Measurements from ENCODE around the gene FNDC3B. TPM values are rescaled to one million over a fixed set of nuclear protein-coding genes. Genes with fewer than 3 reads are reported as not detected.
A peak's percentile ranks its signal among the peaks of the same experiment; 100 is the strongest.

Gene FNDC3B
- total RNA-seq, 4 donors from 2014 or later, result 59.8 to 72.6 (median 65.6) TPM

GRCh38 chr3:172150913-172151650 is 111.7 kb downstream of the FNDC3B start:
- DNase-seq (ENCODE audit: extremely low spot score), result no peak
- H3K9me3 ChIP-seq, result no peaks in the 10 kb centered on the region
- peaks cover 51 to 60% (median 51%) of the 10 kb centered on the region in 4 donors for H3K4me1 ChIP-seq
- H3K4me3 ChIP-seq, result no peak overlapping the region
- intact Hi-C loops (cut with DNase I), result no loop called here
- TF ChIP-seq POLR2A (IDR thresholded peaks at IDR 0.05; ENCODE audit: low read depth) (no peak), POLR2AphosphoS5 (IDR thresholded peaks at IDR 0.05) (no peak), EP300 (IDR thresholded peaks at IDR 0.05) (no peak)
- TF ChIP-seq, protein P1, sequence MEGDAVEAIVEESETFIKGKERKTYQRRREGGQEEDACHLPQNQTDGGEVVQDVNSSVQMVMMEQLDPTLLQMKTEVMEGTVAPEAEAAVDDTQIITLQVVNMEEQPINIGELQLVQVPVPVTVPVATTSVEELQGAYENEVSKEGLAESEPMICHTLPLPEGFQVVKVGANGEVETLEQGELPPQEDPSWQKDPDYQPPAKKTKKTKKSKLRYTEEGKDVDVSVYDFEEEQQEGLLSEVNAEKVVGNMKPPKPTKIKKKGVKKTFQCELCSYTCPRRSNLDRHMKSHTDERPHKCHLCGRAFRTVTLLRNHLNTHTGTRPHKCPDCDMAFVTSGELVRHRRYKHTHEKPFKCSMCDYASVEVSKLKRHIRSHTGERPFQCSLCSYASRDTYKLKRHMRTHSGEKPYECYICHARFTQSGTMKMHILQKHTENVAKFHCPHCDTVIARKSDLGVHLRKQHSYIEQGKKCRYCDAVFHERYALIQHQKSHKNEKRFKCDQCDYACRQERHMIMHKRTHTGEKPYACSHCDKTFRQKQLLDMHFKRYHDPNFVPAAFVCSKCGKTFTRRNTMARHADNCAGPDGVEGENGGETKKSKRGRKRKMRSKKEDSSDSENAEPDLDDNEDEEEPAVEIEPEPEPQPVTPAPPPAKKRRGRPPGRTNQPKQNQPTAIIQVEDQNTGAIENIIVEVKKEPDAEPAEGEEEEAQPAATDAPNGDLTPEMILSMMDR (IDR thresholded peaks at IDR 0.05), result no peak
- 84% methylated on average over 5 of the region's 5 CpGs for WGBS
- H3K27ac ChIP-seq (replicated peaks in 1 of 4), result no peak overlapping the region
- H3K27me3 ChIP-seq, result no peaks in the 10 kb centered on the region
- no peaks in the 10 kb centered on the region for H3K36me3 ChIP-seq

DNA sequence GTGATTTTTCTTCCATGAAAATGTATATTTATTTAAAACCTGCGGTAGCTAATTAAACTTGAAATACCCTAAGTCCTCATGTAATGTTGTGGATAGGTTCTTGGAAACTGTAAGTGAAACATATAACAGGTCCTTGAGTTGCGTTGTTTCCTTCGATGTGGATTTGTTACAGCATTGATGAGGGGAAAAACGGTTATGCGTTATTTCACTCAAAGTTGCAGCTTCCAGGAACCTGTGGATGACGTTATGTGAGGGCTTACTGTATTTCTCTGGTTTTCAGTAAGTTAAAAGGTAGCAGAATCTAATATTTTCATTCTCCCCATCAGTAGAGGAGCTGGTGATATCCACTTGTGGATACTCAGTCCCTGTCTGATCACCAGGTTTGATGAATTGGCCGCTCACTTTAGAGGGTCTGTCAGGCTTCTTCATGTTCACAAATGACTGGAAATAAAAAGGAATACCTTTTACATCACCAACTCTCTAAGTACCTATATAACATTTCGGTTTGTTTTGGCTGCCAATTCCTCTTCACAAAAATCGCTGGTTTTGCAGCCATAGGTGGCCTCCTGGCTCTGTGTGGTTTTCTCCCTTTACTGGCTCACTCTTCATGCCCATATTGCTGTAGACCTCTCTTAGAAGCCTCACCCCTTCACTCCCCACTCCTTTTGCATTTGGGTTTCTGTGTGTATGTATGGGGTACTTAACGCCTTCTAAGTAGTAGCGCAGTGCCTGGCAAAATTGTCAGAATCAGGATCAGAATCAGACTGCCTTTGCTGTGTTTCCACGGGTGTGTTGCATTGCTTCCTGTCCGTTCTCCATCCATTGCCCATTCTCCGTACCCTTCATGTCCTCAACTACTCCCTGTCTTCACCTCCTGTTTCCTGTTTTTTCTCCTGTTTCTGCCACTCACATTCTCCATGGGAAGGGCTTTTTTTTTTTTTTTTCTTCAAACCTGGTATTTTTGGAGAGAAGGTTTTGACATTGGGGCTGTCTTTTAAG is 112.6 kb downstream of the FNDC3B start:
- Histone ChIP-seq H3K9me3 (no peaks in the 10 kb centered on the region), H3K27ac (replicated peaks in 1 of 4) (peak overlapping the region; percentile 81 to 86 (median 82)), H3K4me3 (no peak overlapping the region), H3K36me3 (no peaks in the 10 kb centered on the region), H3K4me1 (peaks cover 58 to 69% (median 59%) of the 10 kb centered on the region in 4 donors), H3K27me3 (no peaks in the 10 kb centered on the region)
- 84% methylated on average over 14 of the region's 14 CpGs for WGBS
- intact Hi-C loops (cut with DNase I), result no loop called here
- TF ChIP-seq, protein P1 (IDR thresholded peaks at IDR 0.05), result no peak
- no peak for DNase-seq (ENCODE audit: extremely low spot score)

DNA sequence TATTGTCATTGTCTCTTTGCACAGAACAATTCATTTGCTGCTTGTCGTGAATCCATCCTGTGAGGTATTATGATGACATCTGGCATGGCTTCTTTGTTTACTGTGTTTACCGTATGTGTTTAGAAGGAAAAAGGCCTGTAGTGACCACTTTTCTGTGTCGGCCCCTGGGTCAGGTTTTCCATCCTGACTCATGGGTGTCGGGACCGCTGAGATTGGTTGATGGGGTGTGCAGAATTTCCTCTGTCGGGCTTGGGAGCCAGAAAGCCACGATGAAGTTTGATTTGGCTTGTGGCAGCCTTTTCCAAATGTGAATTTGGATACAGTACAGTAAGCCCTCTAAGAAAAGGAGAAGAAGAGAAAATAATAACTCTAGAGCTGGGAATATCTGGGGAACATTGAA is 113.5 kb downstream of the FNDC3B start:
- Histone ChIP-seq H3K27me3 (no peaks in the 10 kb centered on the region), H3K9me3 (no peaks in the 10 kb centered on the region), H3K36me3 (no peaks in the 10 kb centered on the region), H3K27ac (replicated peaks in 1 of 4) (peak overlapping the region; percentile 81 to 86 (median 82)), H3K4me3 (peak overlapping the region in 2 of 4 donors; percentile 4 to 22), H3K4me1 (peaks cover 58 to 70% (median 63%) of the 10 kb centered on the region in 4 donors)
- DNase-seq (ENCODE audit: extremely low spot score), result no peak
- 19% methylated on average over 7 of the region's 7 CpGs for WGBS
- TF ChIP-seq, protein P1 (IDR thresholded peaks at IDR 0.05), result no peak
- TF ChIP-seq POLR2AphosphoS5 (IDR thresholded peaks at IDR 0.05) (no peak), POLR2A (IDR thresholded peaks at IDR 0.05; ENCODE audit: low read depth) (no peak), EP300 (IDR thresholded peaks at IDR 0.05) (no peak)
- intact Hi-C loops (cut with DNase I), result no loop called here

- Histone ChIP-seq H3K27me3 (no peaks in the 10 kb centered on the region), H3K4me1 (peaks cover 58 to 69% (median 63%) of the 10 kb centered on the region in 4 donors), H3K36me3 (no peaks in the 10 kb centered on the region), H3K9me3 (no peaks in the 10 kb centered on the region), H3K4me3 (peak overlapping the region in 2 of 4 donors; percentile 4 to 22), H3K27ac (replicated peaks in 1 of 4) (peak overlapping the region; percentile 81 to 86 (median 82))
- intact Hi-C loops (cut with DNase I), result no loop called here
- 14% methylated on average over 8 of the region's 8 CpGs for WGBS
- peak; percentile 88 to 95 for TF ChIP-seq POLR2AphosphoS5 (IDR thresholded peaks at IDR 0.05)
- TF ChIP-seq POLR2A (IDR thresholded peaks at IDR 0.05; ENCODE audit: low read depth), result peak; percentile 13
- TF ChIP-seq EP300 (IDR thresholded peaks at IDR 0.05), result no peak
- DNase-seq (ENCODE audit: extremely low spot score), result peak; percentile 94
Observed at GRCh38 chr3:172153335-172153861, 114.0 kb downstream of the FNDC3B start.

Measured in esophagus muscularis mucosa (tissue), 4 donors.